ENCODE data around the gene HDAC11. TPM values are rescaled to one million over a fixed set of nuclear protein-coding genes. Genes with fewer than 3 reads are reported as not detected.

HDAC11 gene
- total and polyA plus RNA-seq, 4 experiments from 2014 or later = 5.0 to 8.8 (median 7.4) TPM

DNA sequence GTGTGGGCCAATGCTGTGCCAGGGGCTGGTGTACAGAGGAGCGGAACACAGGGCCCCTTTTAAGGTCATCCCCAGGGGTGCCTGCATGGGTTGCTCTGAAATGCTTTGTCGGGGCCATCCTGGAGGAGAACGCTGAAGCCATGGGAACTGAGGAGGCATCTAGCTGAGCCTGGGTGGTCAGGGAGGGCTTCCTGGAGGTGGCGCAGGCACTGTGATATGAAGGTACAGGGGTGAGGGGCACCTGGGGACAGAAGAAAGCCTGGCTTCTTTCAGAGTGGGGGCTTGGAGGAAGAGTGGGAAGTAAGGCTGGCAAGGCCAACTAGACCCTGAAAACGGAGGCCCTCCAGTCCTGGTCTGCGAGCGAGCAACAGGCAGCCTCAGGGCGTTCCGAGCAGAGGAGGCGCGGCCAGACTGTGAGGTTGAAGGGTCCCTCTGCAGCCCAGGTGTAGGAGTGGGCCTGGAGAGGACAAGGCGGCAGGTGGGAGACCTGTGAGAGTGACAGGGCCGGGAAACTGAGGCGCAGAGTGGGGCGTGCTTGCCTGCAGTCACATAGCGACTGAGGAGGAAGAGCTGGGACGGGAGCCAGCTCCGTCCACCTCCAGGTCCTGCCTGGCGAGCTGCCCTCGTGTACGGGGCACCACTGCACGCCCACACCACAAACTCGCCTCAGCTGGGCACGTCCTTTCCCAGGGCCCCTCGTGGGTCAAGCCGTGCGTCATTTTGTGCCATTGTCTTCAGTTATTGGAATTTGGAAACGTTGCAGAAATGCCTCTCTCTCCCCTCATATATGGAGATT, 72.9 kb downstream of the HDAC11 start:
- CTCF ChIA-PET (ENCODE audit: partially characterized antibody) = no interaction called here
- no peak overlapping the region for H3K27ac ChIP-seq (ENCODE audit: low read depth, low read length)
- H3K27ac Mint-ChIP-seq = no peak overlapping the region
- no peaks in the 10 kb centered on the region for H3K36me3 Mint-ChIP-seq
- DNase-seq = no peak
- H3K36me3 ChIP-seq (ENCODE audit: insufficient read depth, low read length) = no peaks in the 10 kb centered on the region
- no peaks in the 10 kb centered on the region for H3K27me3 ChIP-seq (ENCODE audit: insufficient read depth, low read length)
- peaks cover 8 to 12% (median 10%) of the 10 kb centered on the region in 4 donors for H3K4me1 Mint-ChIP-seq
- no peak overlapping the region for H3K4me3 Mint-ChIP-seq
- no peak overlapping the region for H3K4me3 ChIP-seq (ENCODE audit: low read length in 2 of 2)
- peaks cover 26 to 36% of the 10 kb centered on the region in 2 donors for H3K27me3 Mint-ChIP-seq
- H3K9me3 ChIP-seq (ENCODE audit: control insufficient read depth in 1 of 2, low read length in 2 of 2) = no peaks in the 10 kb centered on the region
- no peaks in the 10 kb centered on the region for H3K4me1 ChIP-seq (ENCODE audit: insufficient read depth, low read length)
- peaks cover 0 to 1% (median 0%) of the 10 kb centered on the region in 8 donors for H3K9me3 Mint-ChIP-seq
- intact Hi-C loops (cut with micrococcal nuclease) = no loop called here
- POLR2A ChIA-PET (ENCODE audit: partially characterized antibody) = no interaction called here

DNA sequence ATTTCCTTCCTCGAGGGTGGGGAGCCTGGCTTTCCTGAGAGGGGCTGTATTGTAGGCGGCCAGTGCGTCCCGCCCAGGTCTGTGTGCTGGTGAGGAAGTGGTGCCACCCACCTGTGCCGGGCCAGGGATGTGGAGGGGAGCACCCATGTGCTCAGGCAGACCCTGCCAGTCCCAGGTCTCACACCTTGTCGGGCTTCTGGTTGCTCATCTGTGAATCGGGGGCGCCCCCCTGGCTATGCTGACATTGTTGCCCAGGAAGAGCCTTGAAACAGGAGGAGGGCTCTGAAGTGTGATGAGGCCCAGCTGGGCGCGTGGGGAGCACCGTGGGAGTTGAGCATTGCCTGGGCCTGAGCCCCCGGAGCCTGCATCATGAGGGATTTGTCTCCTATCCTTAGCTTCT, 73.6 kb downstream of the HDAC11 start:
- Histone ChIP-seq H3K4me3 (ENCODE audit: low read length in 2 of 2) (no peak overlapping the region), H3K36me3 (ENCODE audit: insufficient read depth, low read length) (no peaks in the 10 kb centered on the region), H3K27me3 (ENCODE audit: insufficient read depth, low read length) (no peaks in the 10 kb centered on the region), H3K27ac (ENCODE audit: low read depth, low read length) (no peak overlapping the region), H3K4me1 (ENCODE audit: insufficient read depth, low read length) (no peaks in the 10 kb centered on the region), H3K9me3 (ENCODE audit: control insufficient read depth in 1 of 2, low read length in 2 of 2) (no peaks in the 10 kb centered on the region)
- ChIA-PET CTCF (ENCODE audit: partially characterized antibody) (no interaction called here), POLR2A (ENCODE audit: partially characterized antibody) (no interaction called here)
- Mint-ChIP-seq H3K36me3 (no peaks in the 10 kb centered on the region), H3K4me1 (peaks cover 4 to 7% (median 5%) of the 10 kb centered on the region in 4 donors), H3K9me3 (peaks cover 0 to 1% (median 0%) of the 10 kb centered on the region in 8 donors), H3K27me3 (peaks cover 23 to 35% of the 10 kb centered on the region in 2 donors), H3K4me3 (no peak overlapping the region), H3K27ac (no peak overlapping the region)
- intact Hi-C loops (cut with micrococcal nuclease) = no loop called here
- no peak for DNase-seq

DNA sequence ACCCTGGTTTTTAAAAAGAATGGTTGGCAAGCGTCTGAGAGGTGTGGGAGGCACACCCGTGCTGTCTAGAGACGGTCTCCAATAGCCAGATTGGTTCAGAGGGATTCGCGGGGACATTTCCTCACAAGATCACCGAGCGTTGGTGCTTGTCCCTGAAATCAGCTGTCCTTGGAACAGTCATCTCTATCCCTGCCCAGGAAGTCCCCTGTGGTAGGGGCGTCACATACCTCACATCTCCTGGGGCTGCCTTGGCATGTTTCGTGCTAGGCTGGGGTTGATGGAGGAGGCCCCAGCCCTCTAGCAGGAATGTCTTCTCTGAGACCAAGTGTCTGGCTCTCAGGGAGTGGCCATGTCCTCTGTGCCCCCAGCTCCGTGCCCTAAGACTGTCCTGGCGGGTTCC, 75.6 kb downstream of the HDAC11 start:
- intact Hi-C loops (cut with micrococcal nuclease) = no loop called here
- H3K36me3 Mint-ChIP-seq = no peaks in the 10 kb centered on the region
- peaks cover 20 to 41% of the 10 kb centered on the region in 2 donors for H3K27me3 Mint-ChIP-seq
- H3K27me3 ChIP-seq (ENCODE audit: insufficient read depth, low read length) = no peaks in the 10 kb centered on the region
- no peaks in the 10 kb centered on the region for H3K4me1 ChIP-seq (ENCODE audit: insufficient read depth, low read length)
- no peak overlapping the region for H3K4me3 ChIP-seq (ENCODE audit: low read length in 2 of 2)
- no peaks in the 10 kb centered on the region for H3K36me3 ChIP-seq (ENCODE audit: insufficient read depth, low read length)
- CTCF ChIA-PET (ENCODE audit: partially characterized antibody) = no interaction called here
- no peak for DNase-seq
- no peak overlapping the region for H3K27ac ChIP-seq (ENCODE audit: low read depth, low read length)
- POLR2A ChIA-PET (ENCODE audit: partially characterized antibody) = no interaction called here
- no peaks in the 10 kb centered on the region for H3K4me1 Mint-ChIP-seq
- H3K27ac Mint-ChIP-seq = no peak overlapping the region
- no peaks in the 10 kb centered on the region for H3K9me3 ChIP-seq (ENCODE audit: control insufficient read depth in 1 of 2, low read length in 2 of 2)
- no peak overlapping the region for H3K4me3 Mint-ChIP-seq
- H3K9me3 Mint-ChIP-seq = peaks cover 0 to 1% (median 0%) of the 10 kb centered on the region in 8 donors

Other genes with a start within 250 kb of the HDAC11 start
- 100 to 1,000 TPM; 138 to 149 TPM for gene NUP210, start 60.0 kb upstream of the HDAC11 start, total RNA-seq
- 10 to 100 TPM; 20.5 to 81.8 TPM for gene NUP210, start 60.0 kb upstream of the HDAC11 start, polyA plus RNA-seq
- not detected for gene FBLN2, start 68.8 kb downstream of the HDAC11 start, total RNA-seq
- not detected for gene FBLN2, start 68.8 kb downstream of the HDAC11 start, polyA plus RNA-seq